HG03066 (cell line): ENCODE data around the gene TOP1.
"Not testable (repeated sequence)": the region's sequence is repeated elsewhere in the genome, so short reads cannot be mapped to it uniquely, and the experiment has no call there.

Experiments used
- ATAC-seq: cut with Tn5 transposase; IDR thresholded peaks from one replicate; pipeline ENCODE4 v1.9.1; 2021; ENCODE audit warnings: low read depth; ENCODE audit not compliant: unreplicated experiment

TOP1 gene

DNA sequence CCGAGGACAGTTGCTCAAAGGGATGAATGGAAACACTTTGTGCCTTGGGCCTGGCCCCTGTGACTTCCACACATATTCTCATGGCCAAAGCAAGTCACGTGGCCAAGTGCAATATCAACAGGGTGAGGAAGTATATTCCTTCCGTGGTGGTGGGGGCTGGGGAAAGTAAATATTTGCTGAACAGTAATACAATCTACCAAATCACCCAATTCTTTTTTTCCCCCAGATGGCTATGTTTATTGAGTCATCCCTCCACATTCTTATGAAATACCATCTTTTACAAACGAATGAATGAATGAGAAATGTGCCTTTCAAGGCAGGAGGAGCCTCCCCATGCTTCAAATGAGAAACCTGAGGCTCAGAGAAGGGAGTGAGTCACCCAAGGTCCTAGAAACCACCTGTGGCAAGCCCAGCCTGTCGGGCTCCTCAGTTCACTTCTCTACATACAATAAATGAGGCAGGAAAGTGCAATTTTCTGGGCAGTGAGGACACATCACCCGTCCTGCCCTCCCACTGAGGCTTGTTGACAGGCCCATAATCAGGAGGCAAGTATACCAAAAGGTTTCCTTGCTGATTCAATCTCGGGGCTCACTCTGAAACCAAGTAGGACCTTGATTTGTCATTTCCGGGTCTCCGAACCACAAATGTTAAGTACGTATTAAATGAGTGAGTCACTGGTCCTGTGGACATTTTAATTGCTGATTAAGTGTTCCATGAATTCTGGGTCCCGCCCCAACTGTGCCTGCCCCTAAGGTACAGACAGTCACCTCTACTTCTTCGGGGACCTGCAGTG lies 25.3 kb upstream of the TOP1 start:
- no peak for ATAC-seq

DNA sequence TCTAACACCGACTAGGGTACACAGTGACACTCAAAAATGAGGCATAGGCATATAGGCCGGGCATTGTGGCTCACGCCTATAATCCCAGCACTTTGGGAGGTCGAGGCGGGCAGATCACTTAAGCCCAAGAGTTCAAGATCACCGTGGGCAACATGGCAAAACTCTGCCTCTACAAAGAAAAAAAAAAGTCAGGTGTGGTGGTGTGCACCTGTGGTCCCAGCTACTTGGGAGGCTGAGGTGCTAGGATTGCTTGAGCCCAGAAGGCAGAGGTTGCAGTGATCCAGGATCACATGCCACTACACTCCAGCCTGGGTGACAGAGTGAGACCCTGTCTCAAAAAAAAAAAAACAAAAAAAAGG lies 24.7 kb upstream of the TOP1 start:
- ATAC-seq = not testable (repeated sequence)

DNA sequence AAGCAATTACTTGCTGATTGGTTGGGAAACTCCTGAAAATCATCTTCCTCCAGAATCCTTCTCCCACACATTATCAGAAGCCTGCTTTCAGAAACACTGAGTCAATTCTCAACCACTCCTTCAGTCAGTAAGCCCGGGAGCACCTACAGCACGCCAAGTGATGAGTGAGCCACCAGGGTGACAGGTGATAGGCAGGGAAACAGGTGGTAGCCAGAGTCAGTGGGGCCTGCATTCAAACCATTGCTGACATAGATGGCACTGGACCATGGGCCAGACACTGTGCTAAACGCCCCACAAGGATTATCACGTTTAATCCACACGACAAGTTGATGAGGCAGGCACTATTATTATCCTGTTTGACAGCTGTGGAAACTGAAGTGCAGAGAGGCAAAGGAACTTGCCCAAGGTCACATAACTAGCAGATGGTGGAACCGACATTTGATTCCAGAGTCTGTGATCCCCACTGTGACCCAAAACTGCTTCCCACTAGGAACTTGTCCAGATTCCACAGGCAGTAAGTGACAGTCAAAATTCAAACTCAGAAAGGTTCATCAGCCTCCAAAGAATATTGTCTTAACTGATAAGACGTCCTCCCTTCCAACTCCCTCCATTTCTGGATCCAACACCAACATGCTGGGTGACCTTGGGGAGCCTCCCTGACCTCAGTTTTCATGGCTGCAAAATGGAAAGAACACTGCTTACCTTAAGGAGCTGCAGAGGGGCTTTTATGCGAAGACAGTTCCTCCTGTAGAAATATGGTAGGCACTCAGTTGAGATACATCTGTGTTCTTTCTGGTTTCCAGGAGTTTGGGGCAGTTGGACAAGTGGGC lies 23.9 kb upstream of the TOP1 start:
- ATAC-seq = no peak

DNA sequence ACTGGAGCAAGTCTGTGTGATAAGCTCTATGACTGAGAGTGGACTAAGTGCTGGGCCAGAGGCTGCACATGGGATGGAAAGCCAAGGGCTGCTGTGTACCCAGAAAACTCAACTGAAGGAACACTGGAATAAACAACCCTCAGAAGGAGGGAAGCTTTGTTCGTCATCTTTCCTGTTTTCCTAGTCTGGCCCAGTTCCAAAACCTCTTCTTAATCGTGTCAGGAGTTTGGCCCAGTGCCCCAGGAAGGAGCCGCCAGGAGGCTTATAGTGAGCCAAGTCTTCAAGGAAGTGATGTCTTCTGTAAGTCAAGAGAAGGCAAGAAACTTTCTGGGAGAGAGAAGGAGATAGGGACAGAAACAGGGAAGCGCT lies 23.3 kb upstream of the TOP1 start:
- ATAC-seq = no peak

DNA sequence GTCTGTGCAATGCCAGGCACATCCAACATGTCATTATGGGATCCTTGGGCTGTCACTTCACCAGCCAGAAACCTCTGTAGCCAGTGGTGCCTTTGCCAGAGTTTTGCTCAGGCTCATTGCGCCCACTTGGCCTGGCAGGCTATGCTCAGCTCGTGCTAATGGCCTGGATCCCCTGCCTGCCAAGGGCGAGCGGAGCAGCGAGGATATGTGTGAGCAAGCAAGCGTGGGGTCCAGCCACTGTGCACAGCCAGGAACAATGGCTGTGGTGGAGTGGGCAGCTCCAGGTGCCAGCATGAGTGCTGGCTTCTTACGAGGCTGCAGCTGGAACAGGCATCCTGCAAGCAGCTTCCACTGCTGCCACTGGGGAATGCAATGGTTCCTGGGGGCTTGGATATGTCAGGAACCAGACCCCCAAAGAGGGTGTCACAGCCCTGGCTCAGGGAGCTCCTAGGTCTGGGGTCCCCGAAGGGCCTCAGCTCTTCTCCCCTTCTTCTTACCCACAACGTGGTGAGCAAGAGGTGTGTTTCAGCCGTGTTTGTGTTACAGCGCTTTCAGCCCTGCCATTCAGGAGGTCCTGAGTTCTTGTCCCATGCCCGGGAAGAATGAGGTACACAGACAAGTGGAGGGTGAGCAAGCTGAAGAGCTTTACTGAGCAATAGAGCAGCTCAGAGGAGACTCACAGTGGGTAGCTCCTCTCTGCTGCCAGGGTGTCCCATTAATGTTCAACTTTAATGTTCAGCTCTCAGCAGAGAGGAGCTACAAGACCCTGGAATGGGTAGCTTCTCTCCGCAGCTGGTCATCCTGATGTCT lies 22.3 kb upstream of the TOP1 start:
- no peak for ATAC-seq

DNA sequence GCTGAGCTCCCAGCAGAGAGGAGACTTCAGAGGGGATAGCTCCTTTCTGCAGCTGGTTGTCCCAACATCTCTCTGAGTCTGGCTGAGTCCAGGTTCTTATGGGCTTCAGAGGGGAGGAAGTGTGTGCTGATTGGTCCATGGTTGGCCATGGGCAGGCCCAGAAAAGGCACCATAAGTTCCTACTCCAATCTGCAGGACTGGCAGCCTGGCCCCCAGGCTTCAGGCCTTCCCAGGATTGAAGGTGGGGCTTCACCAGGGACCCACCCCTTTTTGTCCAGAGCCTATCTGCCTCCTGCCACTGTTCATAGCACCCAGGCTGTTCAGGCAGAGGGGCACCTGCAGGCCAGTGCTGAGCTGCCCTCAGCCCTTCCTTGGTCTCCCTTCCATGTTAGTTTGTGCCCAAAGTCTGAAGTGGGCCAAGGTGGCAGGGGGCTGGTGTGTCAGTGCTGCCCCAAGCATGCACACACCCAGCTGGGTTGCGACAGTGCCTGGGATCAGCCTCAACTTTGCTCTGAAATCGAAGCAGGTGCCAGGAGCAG lies 21.6 kb upstream of the TOP1 start:
- no peak for ATAC-seq

DNA sequence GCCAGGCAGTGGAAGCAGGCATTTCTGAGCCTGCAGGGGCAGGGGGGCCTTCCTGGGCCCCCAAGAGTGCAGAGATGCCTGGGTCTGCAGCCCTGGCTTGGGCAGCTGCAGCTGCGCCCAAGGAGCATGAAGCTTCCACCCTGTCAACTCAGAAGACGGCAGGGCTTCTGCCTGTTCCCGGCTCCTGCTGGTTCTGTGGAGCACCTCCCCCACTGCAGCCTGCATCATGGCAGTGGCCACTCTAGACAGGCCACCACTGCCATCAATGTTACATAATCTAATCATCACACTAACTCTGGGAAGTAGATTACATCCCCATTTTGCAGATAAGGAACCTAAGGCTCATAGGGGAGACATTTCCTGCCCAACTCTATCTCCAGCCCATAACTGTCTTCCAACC lies 21.1 kb upstream of the TOP1 start:
- ATAC-seq = no peak

DNA sequence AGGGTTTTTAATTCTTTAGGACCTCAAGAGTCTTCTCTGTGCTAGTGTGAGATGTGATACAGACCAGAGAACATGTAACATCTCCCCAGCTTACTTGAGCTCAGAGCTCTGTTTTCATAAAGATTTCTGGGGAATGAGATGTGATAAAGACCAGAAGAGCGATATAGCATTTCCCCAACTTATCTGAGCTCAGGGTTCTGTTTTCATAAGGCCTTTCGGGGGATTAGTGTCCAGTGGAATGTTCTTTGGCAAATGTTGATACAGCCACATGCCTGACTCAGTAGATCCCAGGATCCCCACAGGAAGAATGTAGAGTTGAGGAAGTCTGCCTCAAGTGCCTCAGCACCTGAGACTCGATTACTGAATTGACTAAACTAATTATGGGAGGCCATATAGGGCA lies 18.7 kb upstream of the TOP1 start:
- ATAC-seq = no peak

DNA sequence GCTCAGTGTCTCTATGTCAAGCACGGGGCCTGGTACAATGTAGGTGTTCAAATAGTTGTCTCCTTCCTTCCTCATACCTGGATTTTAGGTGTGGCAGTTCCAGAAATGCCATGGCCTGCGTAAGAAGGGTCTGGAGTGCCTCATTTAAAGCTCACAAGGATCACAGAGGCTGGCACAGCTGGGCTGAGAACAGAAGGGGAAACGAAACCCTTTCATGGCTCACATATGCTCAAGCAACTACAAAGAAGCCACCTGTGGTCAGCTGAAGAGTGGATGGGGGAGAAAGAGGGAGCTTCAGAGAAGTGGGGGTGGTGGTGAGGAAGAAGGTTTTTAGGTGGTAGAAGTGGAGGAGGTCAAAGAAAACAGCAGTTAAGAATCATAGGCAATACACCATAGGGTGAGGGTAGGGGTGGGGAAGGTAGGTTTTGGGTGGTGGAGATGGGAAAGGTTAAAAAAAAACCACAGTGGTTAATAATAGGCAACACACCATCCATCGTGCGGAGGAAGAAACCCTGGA lies 17.0 kb upstream of the TOP1 start:
- ATAC-seq = peak; percentile 90

DNA sequence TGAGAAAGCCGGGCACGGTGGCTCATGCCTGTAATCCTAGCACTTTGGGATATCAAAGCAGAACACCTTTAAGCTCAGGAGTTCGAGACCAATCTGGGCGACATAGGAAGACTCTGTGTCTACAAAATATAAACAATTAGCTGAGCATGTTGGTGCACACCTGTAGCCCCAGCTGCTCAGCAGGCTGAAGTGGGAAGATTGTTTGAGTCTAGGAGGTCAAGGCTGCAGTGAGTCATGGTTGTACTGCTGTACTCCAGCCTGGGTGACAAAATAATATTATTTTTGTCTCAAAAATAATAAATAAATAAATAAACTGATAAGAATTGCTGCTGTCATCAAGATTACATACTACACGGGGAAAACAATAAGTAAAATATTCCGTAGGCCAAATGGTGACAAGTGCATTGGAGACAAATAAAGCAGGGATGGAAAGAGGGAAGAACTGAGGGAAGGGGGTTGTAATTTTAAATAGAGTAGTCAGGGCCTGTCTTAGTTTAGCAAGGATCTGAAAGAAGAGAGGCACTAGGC lies 14.0 kb upstream of the TOP1 start:
- no peak for ATAC-seq

DNA sequence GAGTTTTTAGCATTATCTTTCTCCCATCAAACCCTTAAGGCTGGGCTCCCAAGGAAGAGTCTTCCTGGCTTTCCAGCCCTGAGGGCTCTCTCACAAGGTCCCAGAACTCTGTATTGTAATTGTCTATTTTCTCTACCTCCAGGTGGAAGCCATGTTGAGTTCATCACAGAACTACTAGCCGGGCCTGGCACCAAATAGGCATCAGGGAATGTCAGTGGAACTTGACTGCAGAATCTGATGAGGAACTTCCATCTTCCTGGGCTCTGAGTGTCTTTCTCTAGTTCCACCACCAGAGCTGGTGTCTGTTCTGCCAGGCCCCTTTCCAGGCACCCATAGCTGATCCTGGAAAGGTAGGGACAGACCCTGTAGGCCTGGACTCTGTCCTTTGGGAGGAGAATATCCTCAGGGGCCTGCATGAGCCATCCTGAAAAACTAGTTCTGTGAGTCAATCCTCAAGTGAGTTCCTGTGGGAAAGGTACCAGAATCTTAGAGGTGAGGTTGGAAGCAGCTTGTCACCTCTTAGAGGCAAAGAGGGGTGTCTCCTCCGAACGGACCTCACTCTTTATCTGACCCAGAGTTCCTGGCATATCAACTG lies 11.1 kb upstream of the TOP1 start:
- no peak for ATAC-seq

DNA sequence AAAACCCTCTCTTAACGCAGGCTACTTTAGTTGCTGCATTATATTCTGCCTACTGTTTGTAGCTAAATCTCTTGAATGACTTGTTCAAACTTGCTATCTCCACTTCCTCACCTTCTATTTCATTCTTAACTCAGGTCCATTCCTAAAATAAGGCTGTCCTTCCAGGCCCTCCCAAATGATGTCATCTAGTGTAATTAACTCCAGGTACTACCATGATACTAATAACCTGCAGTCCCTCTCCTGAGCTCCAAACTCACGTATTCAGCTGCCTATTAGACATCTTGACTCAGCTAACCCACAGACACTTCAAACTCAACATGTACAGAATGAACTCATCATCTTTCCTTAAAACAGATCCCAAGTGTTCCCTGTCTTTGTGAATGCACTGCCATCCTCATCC lies 10.5 kb upstream of the TOP1 start:
- no peak for ATAC-seq

DNA sequence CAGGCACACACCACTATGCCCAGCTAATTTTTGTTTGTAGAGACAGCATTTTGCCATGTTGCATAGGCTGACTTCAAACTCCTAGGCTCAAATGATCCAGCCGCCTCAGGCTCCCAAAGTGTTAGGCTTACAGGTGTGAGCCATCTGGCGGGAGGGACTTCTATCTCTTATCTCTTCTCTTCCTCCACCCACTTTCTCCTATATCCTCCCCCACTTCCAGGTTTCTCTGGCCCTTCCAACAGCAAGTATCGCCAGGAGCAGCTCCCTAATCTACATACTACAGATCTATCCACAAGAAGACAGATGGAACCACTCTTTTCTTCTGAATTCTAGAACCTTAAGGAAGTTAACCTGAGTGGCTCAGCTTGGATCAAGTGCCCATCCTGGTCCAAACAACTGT lies 5.1 kb upstream of the TOP1 start:
- ATAC-seq = no peak

DNA sequence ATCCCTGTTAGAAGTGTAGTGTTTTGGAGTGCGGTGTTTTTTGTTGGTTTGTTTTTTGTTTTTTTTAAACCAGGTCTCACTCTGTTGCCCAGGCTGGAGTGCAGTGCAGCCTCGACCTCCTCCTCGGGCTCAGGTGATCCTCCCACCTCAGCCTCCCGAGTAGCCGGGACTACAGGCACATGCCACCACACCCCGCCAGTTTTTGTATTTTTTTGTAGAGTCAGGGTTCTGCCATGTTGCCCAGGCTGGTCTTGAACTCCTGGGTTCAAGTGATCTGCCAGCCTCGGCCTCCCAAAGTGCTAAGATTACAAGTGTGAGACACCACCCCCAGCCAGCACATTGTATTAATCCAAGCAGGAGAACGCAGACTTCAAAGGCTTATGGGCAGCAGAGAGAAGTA lies 1.3 kb upstream of the TOP1 start:
- no peak for ATAC-seq

DNA sequence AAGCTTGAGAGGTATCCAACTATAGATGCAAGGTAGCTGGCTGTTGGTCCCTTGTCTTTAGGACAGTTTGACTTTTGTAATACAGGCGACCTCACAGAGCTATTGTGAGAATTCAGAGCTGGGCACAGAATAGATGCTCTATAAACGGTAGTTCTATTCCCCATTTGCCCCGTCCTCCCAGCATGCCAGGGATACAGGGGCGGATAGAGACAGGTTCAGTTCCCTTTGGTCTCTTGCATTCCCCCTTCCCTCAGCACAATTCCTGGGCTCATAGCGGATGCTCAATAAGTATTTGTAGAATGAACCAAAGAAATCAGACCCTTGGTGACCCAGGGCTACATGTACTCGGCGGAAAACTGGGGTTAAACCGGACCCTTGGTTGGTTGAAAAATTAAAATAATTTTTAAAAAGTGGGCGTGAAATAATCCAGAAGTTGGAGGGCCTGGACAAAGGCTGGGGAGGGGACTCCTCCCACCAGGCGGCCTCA lies 707 bp upstream of the TOP1 start:
- no peak for ATAC-seq

DNA sequence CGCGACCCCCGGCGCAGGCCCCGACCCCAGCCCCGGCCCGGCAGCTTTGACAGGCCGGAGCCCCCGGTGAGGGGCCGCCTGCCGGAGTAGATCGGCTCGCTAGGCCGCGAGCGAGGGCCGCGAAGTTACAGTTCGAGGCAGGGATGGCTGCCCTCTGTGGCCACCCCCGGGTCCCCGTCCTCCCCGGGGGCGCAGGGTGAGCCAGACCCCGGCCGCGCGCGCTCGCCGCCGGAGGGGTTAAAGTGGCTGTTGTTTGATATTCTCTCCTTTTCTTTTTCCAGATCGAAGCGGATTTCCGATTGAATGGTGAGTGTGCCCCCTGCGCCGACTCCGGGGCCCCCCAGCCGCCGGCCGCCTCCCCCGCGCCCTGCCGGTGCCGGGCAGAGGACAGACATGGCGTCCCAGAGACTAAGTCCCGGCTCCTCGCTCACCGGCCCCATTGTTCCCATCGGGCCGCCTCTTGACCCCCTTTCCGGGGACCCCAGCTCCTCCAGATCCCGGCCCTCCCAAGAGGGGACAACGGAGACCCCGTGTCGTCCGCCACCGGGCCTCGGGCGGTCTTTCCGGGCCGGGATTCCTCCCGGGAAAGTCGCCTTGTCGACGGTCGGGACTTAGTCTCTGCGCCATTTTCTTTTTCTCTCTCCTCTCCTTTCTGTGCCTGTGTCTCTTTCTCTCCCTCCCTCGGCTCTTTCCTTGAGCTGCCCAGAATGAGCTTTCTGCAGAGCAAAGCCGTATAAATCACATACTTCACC lies 704 bp downstream of the TOP1 start:
- peak; percentile 2 for ATAC-seq

DNA sequence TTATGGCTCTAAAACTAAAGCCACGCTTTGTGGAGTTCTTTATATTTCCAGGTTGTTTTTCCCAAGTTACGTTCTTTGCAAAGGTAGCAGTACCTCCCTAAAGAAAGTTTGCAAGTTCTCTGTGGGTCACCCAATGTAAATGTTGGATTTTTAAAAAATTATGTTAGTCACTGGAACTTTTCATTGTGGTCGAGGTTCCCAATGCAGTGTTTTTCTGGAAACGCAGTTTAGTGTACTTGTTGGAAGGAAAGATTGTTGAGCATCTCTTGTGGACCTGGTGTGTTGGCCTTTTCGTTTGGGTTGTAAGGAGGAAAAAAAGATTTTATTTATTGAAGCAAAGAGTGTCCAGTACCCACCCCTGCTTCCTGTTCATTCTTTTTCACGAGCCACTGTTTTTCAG lies 1.4 kb downstream of the TOP1 start:
- ATAC-seq = no peak

DNA sequence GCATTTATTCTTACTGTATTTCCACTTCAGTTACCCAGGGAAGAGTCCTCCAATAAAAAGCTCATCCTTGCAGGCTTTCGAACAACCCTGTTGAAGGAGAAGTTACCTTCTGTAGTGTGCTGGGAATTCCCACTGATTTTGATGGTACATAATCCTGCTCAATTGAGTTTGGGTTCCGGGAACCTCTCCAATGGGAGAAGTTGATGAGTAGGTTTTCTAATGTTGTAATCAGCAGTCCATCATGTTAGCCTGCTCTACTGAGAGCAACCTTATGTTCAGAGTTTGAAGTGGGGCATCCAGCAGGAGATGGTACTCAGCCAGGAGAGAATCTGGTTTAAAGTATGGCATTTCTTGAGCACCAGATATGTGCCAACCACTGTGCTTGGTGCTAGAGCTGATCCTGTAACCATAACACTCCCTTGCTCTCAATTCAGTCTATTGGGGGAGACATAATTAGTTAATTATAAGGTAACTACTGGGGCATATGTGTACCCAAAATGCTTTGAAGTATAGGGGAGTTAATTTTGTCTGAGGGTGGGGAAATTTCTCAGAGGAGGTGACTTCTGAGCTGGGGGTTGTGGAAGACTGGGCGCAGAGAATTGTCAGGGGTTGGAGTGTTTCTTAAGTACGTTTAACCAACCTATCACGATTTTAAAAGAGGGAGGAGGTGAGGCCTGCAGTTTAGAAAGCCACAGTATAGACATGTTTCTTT lies 2.1 kb downstream of the TOP1 start:
- no peak for ATAC-seq

DNA sequence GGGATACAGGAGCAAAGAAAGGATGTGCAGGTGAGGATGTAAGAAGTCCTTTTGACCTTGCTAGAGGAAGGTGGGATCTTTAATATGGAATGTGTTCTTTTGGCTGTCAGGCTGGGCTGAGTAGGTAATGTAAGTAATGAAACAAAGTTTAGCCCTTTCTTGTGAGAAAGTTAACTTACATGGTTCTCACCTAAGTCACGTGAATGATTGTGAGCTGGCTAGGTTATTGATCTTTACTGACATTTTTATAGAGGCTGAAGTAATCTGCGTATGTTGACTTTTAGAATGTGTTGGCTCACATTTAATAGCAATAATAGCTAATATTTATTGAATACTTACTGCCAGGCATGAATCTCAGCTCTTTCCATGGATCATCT lies 2.6 kb downstream of the TOP1 start:
- no peak for ATAC-seq
